GM23248 (cell line): Measurements from ENCODE around the gene TMEM201. TPM values are rescaled to one million over a fixed set of nuclear protein-coding genes. Genes with fewer than 3 reads are reported as not detected.
A peak's percentile ranks its signal among the peaks of the same experiment; 100 is the strongest.

Source experiments
- DNase-seq: peaks from one replicate; pipeline ENCODE4 v3.0.0-alpha.2; 2015
- H2AFZ ChIP-seq: fragments of 200-600 bp; sonication (generic); 2 replicates; pipeline ENCODE4 v1.6.1; 2016; ENCODE audit warnings: antibody characterized with exemption
- H3F3A ChIP-seq: fragments of 200-600 bp; sonication (generic); 2 replicates; pipeline ENCODE4 v1.6.1; 2016; ENCODE audit warnings: mild to moderate bottlenecking, antibody characterized with exemption, mixed run types; ENCODE audit not compliant: insufficient read depth
- H3K27ac ChIP-seq: fragments of 200-600 bp; sonication (generic); 2 replicates; pipeline ENCODE4 v1.5.1; 2016; ENCODE audit warnings: mild to moderate bottlenecking
- H3K27me3 ChIP-seq: fragments of 200-600 bp; sonication (generic); replicated peaks from 2 replicates; pipeline ENCODE4 v1.6.1; 2016; ENCODE audit warnings: mild to moderate bottlenecking; ENCODE audit not compliant: insufficient read depth
- H3K36me3 ChIP-seq: fragments of 200-600 bp; sonication (generic); 2 replicates; pipeline ENCODE4 v1.6.1; 2016; ENCODE audit warnings: low read depth, mild to moderate bottlenecking
- H3K4me1 ChIP-seq: fragments of 200-600 bp; sonication (generic); 2 replicates; pipeline ENCODE4 v1.6.1; 2016; ENCODE audit warnings: mild to moderate bottlenecking; ENCODE audit not compliant: insufficient read depth
- H3K4me2 ChIP-seq: fragments of 200-600 bp; sonication (generic); one replicate; pipeline ENCODE4 v1.6.1; 2016; ENCODE audit warnings: mild to moderate bottlenecking; ENCODE audit not compliant: unreplicated experiment
- H3K4me3 ChIP-seq: fragments of 200-600 bp; sonication (generic); 2 replicates; pipeline ENCODE4 v1.5.1; 2016; ENCODE audit warnings: mild to moderate bottlenecking
- H3K79me2 ChIP-seq: fragments of 200-600 bp; sonication (generic); 2 replicates; pipeline ENCODE4 v1.6.1; 2016; ENCODE audit warnings: mild to moderate bottlenecking; ENCODE audit not compliant: insufficient read depth
- H3K9ac ChIP-seq: fragments of 200-600 bp; sonication (generic); 2 replicates; pipeline ENCODE4 v1.6.1; 2016; ENCODE audit warnings: mild to moderate bottlenecking
- H3K9me2 ChIP-seq: fragments of 200-600 bp; sonication (generic); 2 replicates; pipeline ENCODE4 v1.6.1; 2016; ENCODE audit warnings: mixed run types, mild to moderate bottlenecking, moderate library complexity; ENCODE audit not compliant: insufficient read depth
- H3K9me3 ChIP-seq: fragments of 200-600 bp; sonication (generic); one replicate; pipeline ENCODE4 v1.6.1; 2017; ENCODE audit warnings: low read depth
- H4K20me1 ChIP-seq: fragments of 200-600 bp; sonication (generic); 2 replicates; pipeline ENCODE4 v1.6.0; 2016; ENCODE audit not compliant: insufficient read depth
- EZH2 ChIP-seq: fragments of 200-600 bp; sonication (generic); IDR thresholded peaks from 2 replicates; pipeline ENCODE4 v1.6.1; 2018; ENCODE audit warnings: antibody characterized with exemption, mild to moderate bottlenecking; ENCODE audit not compliant: insufficient read depth, poor library complexity, severe bottlenecking
- EZH2phosphoT487 ChIP-seq: fragments of 200-600 bp; sonication (generic); IDR thresholded peaks from 2 replicates; pipeline ENCODE4 v1.6.1; 2018; ENCODE audit warnings: antibody characterized with exemption, moderate library complexity, mild to moderate bottlenecking, low read depth; ENCODE audit not compliant: insufficient read depth
- WGBS, 2 experiments: methylation state at CpG; one replicate each; pipeline ENCODE4 v1.1.6; 2015 to 2017; ENCODE audit warnings: low lambda C conversion rate in 2 of 2, low coverage in 1 of 2; ENCODE audit errors: missing lambda C conversion rate in 2 of 2; 5-methylcytosine and 5-hydroxymethylcytosine counted together
- in situ Hi-C: fragments of 300-500 bp; cut with MboI; formaldehyde crosslinking; loops from 2 replicates; pipeline ENCODE4 v1.15.0; 2020
- polyA plus RNA-seq: library from polyadenylated mRNA; unstranded; fragments of >200 nt; fragmentation: Nextera tagmentation; extraction: Ambion mirVana; gene quantifications from 2 replicates; pipeline ENCODE4 v1.2.1, GENCODE V29; 2016
- total RNA-seq: library from RNA; depleted of rRNA; stranded (reverse); fragments of >200 nt; shearing (Covaris generic); gene quantifications from 2 replicates; pipeline ENCODE4 v1.2.3, GENCODE V29; 2014; rRNA removed

Gene TMEM201
- total RNA-seq = 4.7 and 5.7 TPM in 2 replicates
- polyA plus RNA-seq = 6.7 and 7.2 TPM in 2 replicates

- TF ChIP-seq EZH2phosphoT487 = no peak
- TF ChIP-seq EZH2 = no peak
- WGBS, 2 experiments = 0% methylated on average over 3 to 65 of the region's 94 CpGs
- no peaks in the 10 kb centered on the region for H3K36me3 ChIP-seq
- H3K27ac ChIP-seq = no peak within 1 kb of the TSS; the same call in 1 of the 2 replicates
- peaks cover 30% of the 10 kb centered on the region for H3K79me2 ChIP-seq
- no peaks in the 10 kb centered on the region for H3K4me1 ChIP-seq
- no peaks in the 10 kb centered on the region for H3K9me2 ChIP-seq
- peak within 1 kb of the TSS; percentile 76 for H3K4me3 ChIP-seq
- DNase-seq = peak; percentile 97
- no peaks in the 10 kb centered on the region for H4K20me1 ChIP-seq
- H3K9ac ChIP-seq = peak within 1 kb of the TSS; percentile 67
- peak within 1 kb of the TSS; percentile 85 for H2AFZ ChIP-seq
- peak within 1 kb of the TSS; percentile 87 for H3K4me2 ChIP-seq
- H3K27me3 ChIP-seq = no peaks in the 10 kb centered on the region
- in situ Hi-C loops = no loop called here
- H3K9me3 ChIP-seq = no peaks in the 10 kb centered on the region
- no peaks in the 10 kb centered on the region for H3F3A ChIP-seq
Measured at GRCh38 chr1:9588551-9589143, at the start of gene TMEM201. TMEM201 (plus strand) TSS chr1:9588911; CDS start chr1:9588931, 20 bp downstream.

- no peak for TF ChIP-seq EZH2phosphoT487
- TF ChIP-seq EZH2 = no peak
- Histone ChIP-seq H3K9me3 (no peaks in the 10 kb centered on the region), H3K4me3 (peak within 1 kb of the TSS; percentile 76), H3K4me2 (peak within 1 kb of the TSS; percentile 70), H3F3A (no peaks in the 10 kb centered on the region), H3K36me3 (no peaks in the 10 kb centered on the region), H3K27me3 (no peaks in the 10 kb centered on the region), H4K20me1 (no peaks in the 10 kb centered on the region), H3K9me2 (no peaks in the 10 kb centered on the region), H3K4me1 (no peaks in the 10 kb centered on the region), H3K79me2 (peaks cover 44% of the 10 kb centered on the region), H2AFZ (peak within 1 kb of the TSS; percentile 81), H3K9ac (peak within 1 kb of the TSS; percentile 89), H3K27ac (peak within 1 kb of the TSS; percentile 78)
- in situ Hi-C loops = no loop called here
- 1 to 2% methylated on average over 53 to 65 of the region's 92 CpGs for WGBS, 2 experiments
- DNase-seq = peak; percentile 98
Measured at GRCh38 chr1:9539165-9539828, 49.4 kb upstream of the TMEM201 start, which contains the start of gene SLC25A33. SLC25A33 (plus strand) TSS chr1:9539465; CDS start chr1:9539692, 227 bp downstream.

GRCh38 chr1:9539829-9540550 is 48.7 kb upstream of the TMEM201 start:
- peaks cover 51% of the 10 kb centered on the region for H3K79me2 ChIP-seq
- in situ Hi-C loops = no loop called here
- H3K4me3 ChIP-seq = peak overlapping the region; percentile 76
- no peaks in the 10 kb centered on the region for H3K9me2 ChIP-seq
- peak overlapping the region; percentile 70 for H3K4me2 ChIP-seq
- peak overlapping the region; percentile 78 for H3K27ac ChIP-seq
- no peak for TF ChIP-seq EZH2
- TF ChIP-seq EZH2phosphoT487 = no peak
- H3K4me1 ChIP-seq = no peaks in the 10 kb centered on the region
- no peaks in the 10 kb centered on the region for H3K36me3 ChIP-seq
- no peaks in the 10 kb centered on the region for H3F3A ChIP-seq
- H4K20me1 ChIP-seq = no peaks in the 10 kb centered on the region
- H3K9me3 ChIP-seq = no peaks in the 10 kb centered on the region
- WGBS, 2 experiments = 24 to 28% methylated on average over 30 to 35 of the region's 61 CpGs
- H3K27me3 ChIP-seq = no peaks in the 10 kb centered on the region
- DNase-seq = peak; percentile 84
- H3K9ac ChIP-seq = peak overlapping the region; percentile 89
- H2AFZ ChIP-seq = peak overlapping the region; percentile 70

GRCh38 chr1:9542430-9542829 is 46.3 kb upstream of the TMEM201 start:
- Histone ChIP-seq H4K20me1 (no peaks in the 10 kb centered on the region), H3K4me2 (no peak overlapping the region), H3F3A (no peaks in the 10 kb centered on the region), H3K27ac (no peak overlapping the region), H3K4me3 (no peak overlapping the region), H3K9me3 (no peaks in the 10 kb centered on the region), H3K9ac (no peak overlapping the region), H2AFZ (no peak overlapping the region), H3K36me3 (no peaks in the 10 kb centered on the region), H3K27me3 (no peaks in the 10 kb centered on the region), H3K79me2 (peaks cover 75% of the 10 kb centered on the region), H3K9me2 (no peaks in the 10 kb centered on the region), H3K4me1 (no peaks in the 10 kb centered on the region)
- peak; percentile 46 for DNase-seq
- in situ Hi-C loops = no loop called here
- WGBS, 2 experiments = 15 to 20% methylated on average over 3 of the region's 3 CpGs
- no peak for TF ChIP-seq EZH2
- TF ChIP-seq EZH2phosphoT487 = no peak
